ENCODE results near the gene BAHCC1. TPM values are rescaled to one million over a fixed set of nuclear protein-coding genes. Genes with fewer than 3 reads are reported as not detected.

The BAHCC1 gene
- total RNA-seq, 1 experiment from 2014 or later = 9.9 TPM

- no peaks in the 10 kb centered on the region for H3K9me2 ChIP-seq (replicated peaks; ENCODE audit: low read length)
- ChIA-PET POLR2A (ENCODE audit: unreplicated experiment) (no interaction called here), CTCF (no interaction called here)
- peaks cover 5% of the 10 kb centered on the region; the same call in 1 of the 2 replicates for H3K4me1 ChIP-seq (ENCODE audit: insufficient read depth, low read length)
- TF ChIP-seq EZH2 (IDR thresholded peaks at IDR 0.05; ENCODE audit: low read length, unreplicated experiment) = no peak
- no peak for TF ChIP-seq EZH2phosphoT487 (IDR thresholded peaks at IDR 0.05; ENCODE audit: borderline replicate concordance, low read length)
- no peak for TF ChIP-seq CTCF (conservative IDR thresholded peaks at IDR 0.05; ENCODE audit: low read depth, low read length)
- no peak overlapping the region for H3K27ac ChIP-seq (ENCODE audit: low read length)
- BruUV-seq (replicated peaks) = no TSS peak
- H3K27me3 ChIP-seq (ENCODE audit: low read length) = no peaks in the 10 kb centered on the region
- no peaks in the 10 kb centered on the region for H3K36me3 ChIP-seq (ENCODE audit: low read depth, low read length)
- intact Hi-C loops (cut with micrococcal nuclease) = no loop called here
- peaks cover 41% of the 10 kb centered on the region for H3K79me2 ChIP-seq (ENCODE audit: low read length)
- no peaks in the 10 kb centered on the region for H3F3A ChIP-seq (ENCODE audit: low read length, unreplicated experiment)
- H3K9ac ChIP-seq (ENCODE audit: low read length) = no peak overlapping the region
- no peak for ATAC-seq
- DNase-seq = no peak
- H4K20me1 ChIP-seq (ENCODE audit: low read length) = no peaks in the 10 kb centered on the region
- no peak overlapping the region for H2AFZ ChIP-seq (ENCODE audit: low read length)
- no peak overlapping the region for H3K4me2 ChIP-seq (ENCODE audit: low read length)
- H3K4me3 ChIP-seq (ENCODE audit: low read length) = no peak overlapping the region
- no peaks in the 10 kb centered on the region for H3K9me3 ChIP-seq (ENCODE audit: low read length)
Observed at GRCh38 chr17:81405411-81405872, 10.2 kb downstream of the BAHCC1 start.

- no peaks in the 10 kb centered on the region for H3K9me2 ChIP-seq (replicated peaks; ENCODE audit: low read length)
- H3K9ac ChIP-seq (ENCODE audit: low read length) = no peak overlapping the region
- H3K9me3 ChIP-seq (ENCODE audit: low read length) = no peaks in the 10 kb centered on the region
- H4K20me1 ChIP-seq (ENCODE audit: low read length) = no peaks in the 10 kb centered on the region
- no peaks in the 10 kb centered on the region for H3K4me1 ChIP-seq (ENCODE audit: insufficient read depth, low read length)
- no peaks in the 10 kb centered on the region for H3K36me3 ChIP-seq (ENCODE audit: low read depth, low read length)
- no peak overlapping the region for H2AFZ ChIP-seq (ENCODE audit: low read length)
- no TSS peak for BruUV-seq (replicated peaks)
- intact Hi-C loops (cut with micrococcal nuclease) = no loop called here
- H3K79me2 ChIP-seq (ENCODE audit: low read length) = peaks cover 32% of the 10 kb centered on the region
- no peak overlapping the region for H3K27ac ChIP-seq (ENCODE audit: low read length)
- no peak overlapping the region for H3K4me2 ChIP-seq (ENCODE audit: low read length)
- CTCF ChIA-PET = no interaction called here
- DNase-seq (no peak), ATAC-seq (no peak)
- no peaks in the 10 kb centered on the region for H3F3A ChIP-seq (ENCODE audit: low read length, unreplicated experiment)
- no peak for TF ChIP-seq CTCF (conservative IDR thresholded peaks at IDR 0.05; ENCODE audit: low read depth, low read length)
- no peak for TF ChIP-seq EZH2 (IDR thresholded peaks at IDR 0.05; ENCODE audit: low read length, unreplicated experiment)
- no peak for TF ChIP-seq EZH2phosphoT487 (IDR thresholded peaks at IDR 0.05; ENCODE audit: borderline replicate concordance, low read length)
- no peak overlapping the region for H3K4me3 ChIP-seq (ENCODE audit: low read length)
- H3K27me3 ChIP-seq (ENCODE audit: low read length) = no peaks in the 10 kb centered on the region
- POLR2A ChIA-PET (ENCODE audit: unreplicated experiment) = interaction anchor here (0.7 kb wide), 1 partner anchor 41 kb away, joined by 4 read pairs; no protein-coding TSS in a partner anchor
Observed at GRCh38 chr17:81406117-81406953, 11.1 kb downstream of the BAHCC1 start.

GRCh38 chr17:81408049-81408448 lies 12.8 kb downstream of the BAHCC1 start:
- Histone ChIP-seq H2AFZ (ENCODE audit: low read length) (no peak overlapping the region), H3K4me3 (ENCODE audit: low read length) (no peak overlapping the region), H4K20me1 (ENCODE audit: low read length) (no peaks in the 10 kb centered on the region), H3K79me2 (ENCODE audit: low read length) (peaks cover 15% of the 10 kb centered on the region), H3F3A (ENCODE audit: low read length, unreplicated experiment) (no peaks in the 10 kb centered on the region), H3K9me2 (replicated peaks; ENCODE audit: low read length) (no peaks in the 10 kb centered on the region), H3K27me3 (ENCODE audit: low read length) (no peaks in the 10 kb centered on the region), H3K36me3 (ENCODE audit: low read depth, low read length) (no peaks in the 10 kb centered on the region), H3K4me1 (ENCODE audit: insufficient read depth, low read length) (no peaks in the 10 kb centered on the region), H3K4me2 (ENCODE audit: low read length) (no peak overlapping the region), H3K9ac (ENCODE audit: low read length) (no peak overlapping the region), H3K27ac (ENCODE audit: low read length) (no peak overlapping the region), H3K9me3 (ENCODE audit: low read length) (no peaks in the 10 kb centered on the region)
- no TSS peak for BruUV-seq (replicated peaks)
- ATAC-seq (no peak), DNase-seq (no peak)
- intact Hi-C loops (cut with micrococcal nuclease) = no loop called here
- POLR2A ChIA-PET (ENCODE audit: unreplicated experiment) = no interaction called here
- no peak for TF ChIP-seq EZH2phosphoT487 (IDR thresholded peaks at IDR 0.05; ENCODE audit: borderline replicate concordance, low read length)
- TF ChIP-seq CTCF (conservative IDR thresholded peaks at IDR 0.05; ENCODE audit: low read depth, low read length) = no peak
- TF ChIP-seq EZH2 (IDR thresholded peaks at IDR 0.05; ENCODE audit: low read length, unreplicated experiment) = no peak
- CTCF ChIA-PET = interaction anchor here (0.6 kb wide), 1 partner anchor 37 kb away, joined by 9 read pairs; no protein-coding TSS in a partner anchor
